ENCODE data around the gene CHL1. TPM values are rescaled to one million over a fixed set of nuclear protein-coding genes. Genes with fewer than 3 reads are reported as not detected.

Gene CHL1
- total RNA-seq, 1 donor = 3.6 TPM

GRCh38 chr3:197828-198491 is 1.4 kb downstream of the CHL1 start:
- no peaks in the 10 kb centered on the region for H3K4me1 ChIP-seq (ENCODE audit: insufficient read depth, low read length)
- H3K27me3 ChIP-seq (ENCODE audit: insufficient read depth, low read length) = no peaks in the 10 kb centered on the region
- no peaks in the 10 kb centered on the region for H3K79me2 ChIP-seq (ENCODE audit: insufficient read depth, low read length)
- no peak for TF ChIP-seq CTCF (IDR thresholded peaks at IDR 0.05; ENCODE audit: extremely low read depth, low read depth, low read length)
- H3K4me3 ChIP-seq (ENCODE audit: insufficient read depth, low read length) = no peak overlapping the region
- H3K9me3 ChIP-seq (ENCODE audit: low read depth, low read length) = no peaks in the 10 kb centered on the region
- H2AFZ ChIP-seq (ENCODE audit: low read length) = no peak overlapping the region
- no peak for DNase-seq (ENCODE audit: insufficient read length, low spot score, missing footprints)
- no peak overlapping the region for H3K27ac ChIP-seq (ENCODE audit: low read depth, low read length)
- H3K4me2 ChIP-seq (ENCODE audit: insufficient read depth, low read length) = no peak overlapping the region
- H3K36me3 ChIP-seq (ENCODE audit: insufficient read depth, low read length) = no peaks in the 10 kb centered on the region
- H4K20me1 ChIP-seq (ENCODE audit: insufficient read depth, low read length) = no peaks in the 10 kb centered on the region

GRCh38 chr3:199835-200234 is 3.3 kb downstream of the CHL1 start:
- Histone ChIP-seq H3K79me2 (ENCODE audit: insufficient read depth, low read length) (no peaks in the 10 kb centered on the region), H3K36me3 (ENCODE audit: insufficient read depth, low read length) (no peaks in the 10 kb centered on the region), H2AFZ (ENCODE audit: low read length) (no peak overlapping the region), H4K20me1 (ENCODE audit: insufficient read depth, low read length) (no peaks in the 10 kb centered on the region), H3K4me2 (ENCODE audit: insufficient read depth, low read length) (no peak overlapping the region), H3K4me1 (ENCODE audit: insufficient read depth, low read length) (no peaks in the 10 kb centered on the region), H3K27ac (ENCODE audit: low read depth, low read length) (no peak overlapping the region), H3K9me3 (ENCODE audit: low read depth, low read length) (no peaks in the 10 kb centered on the region), H3K4me3 (ENCODE audit: insufficient read depth, low read length) (no peak overlapping the region), H3K27me3 (ENCODE audit: insufficient read depth, low read length) (no peaks in the 10 kb centered on the region)
- DNase-seq (ENCODE audit: insufficient read length, low spot score, missing footprints) = no peak
- no peak for TF ChIP-seq CTCF (IDR thresholded peaks at IDR 0.05; ENCODE audit: extremely low read depth, low read depth, low read length)

- TF ChIP-seq CTCF (IDR thresholded peaks at IDR 0.05; ENCODE audit: extremely low read depth, low read depth, low read length) = no peak
- no peak overlapping the region for H3K4me2 ChIP-seq (ENCODE audit: insufficient read depth, low read length)
- DNase-seq (ENCODE audit: insufficient read length, low spot score, missing footprints) = no peak
Measured at GRCh38 chr3:200758-201325, 4.3 kb downstream of the CHL1 start.

GRCh38 chr3:204102-204501 is 7.5 kb downstream of the CHL1 start:
- no peaks in the 10 kb centered on the region for H3K79me2 ChIP-seq (ENCODE audit: insufficient read depth, low read length)
- H3K4me1 ChIP-seq (ENCODE audit: insufficient read depth, low read length) = no peaks in the 10 kb centered on the region
- no peak for TF ChIP-seq CTCF (IDR thresholded peaks at IDR 0.05; ENCODE audit: extremely low read depth, low read depth, low read length)
- no peak overlapping the region for H3K4me3 ChIP-seq (ENCODE audit: insufficient read depth, low read length)
- H3K4me2 ChIP-seq (ENCODE audit: insufficient read depth, low read length) = no peak overlapping the region
- no peaks in the 10 kb centered on the region for H3K36me3 ChIP-seq (ENCODE audit: insufficient read depth, low read length)
- H3K27me3 ChIP-seq (ENCODE audit: insufficient read depth, low read length) = no peaks in the 10 kb centered on the region
- no peak overlapping the region for H3K27ac ChIP-seq (ENCODE audit: low read depth, low read length)
- no peaks in the 10 kb centered on the region for H4K20me1 ChIP-seq (ENCODE audit: insufficient read depth, low read length)
- DNase-seq (ENCODE audit: insufficient read length, low spot score, missing footprints) = no peak
- H3K9me3 ChIP-seq (ENCODE audit: low read depth, low read length) = no peaks in the 10 kb centered on the region
- H2AFZ ChIP-seq (ENCODE audit: low read length) = no peak overlapping the region

More at GRCh38 chr3:200758-201325, 4.3 kb downstream of the CHL1 start:
- H2AFZ ChIP-seq (ENCODE audit: low read length) = no peak overlapping the region
- H3K79me2 ChIP-seq (ENCODE audit: insufficient read depth, low read length) = no peaks in the 10 kb centered on the region
- H3K36me3 ChIP-seq (ENCODE audit: insufficient read depth, low read length) = no peaks in the 10 kb centered on the region
- H4K20me1 ChIP-seq (ENCODE audit: insufficient read depth, low read length) = no peaks in the 10 kb centered on the region
- H3K4me3 ChIP-seq (ENCODE audit: insufficient read depth, low read length) = no peak overlapping the region
- no peaks in the 10 kb centered on the region for H3K4me1 ChIP-seq (ENCODE audit: insufficient read depth, low read length)
- H3K27ac ChIP-seq (ENCODE audit: low read depth, low read length) = no peak overlapping the region
- H3K27me3 ChIP-seq (ENCODE audit: insufficient read depth, low read length) = no peaks in the 10 kb centered on the region
- no peaks in the 10 kb centered on the region for H3K9me3 ChIP-seq (ENCODE audit: low read depth, low read length)
